GM19239 (cell line): Measurements from ENCODE around the gene SLC44A5.
"Not testable (repeated sequence)": the region's sequence is repeated elsewhere in the genome, so short reads cannot be mapped to it uniquely, and the experiment has no call there.

Experiments used
- DNase-seq: peaks from one replicate; pipeline ENCODE4 v3.0.0; 2011; ENCODE audit warnings: low spot score; ENCODE audit not compliant: insufficient read length
- FAIRE-seq: peaks from 2 replicates; lab custom pipeline; 2011; peaks lifted over from hg19 to GRCh38; lab: Jason Lieb, UNC

Gene SLC44A5

DNA sequence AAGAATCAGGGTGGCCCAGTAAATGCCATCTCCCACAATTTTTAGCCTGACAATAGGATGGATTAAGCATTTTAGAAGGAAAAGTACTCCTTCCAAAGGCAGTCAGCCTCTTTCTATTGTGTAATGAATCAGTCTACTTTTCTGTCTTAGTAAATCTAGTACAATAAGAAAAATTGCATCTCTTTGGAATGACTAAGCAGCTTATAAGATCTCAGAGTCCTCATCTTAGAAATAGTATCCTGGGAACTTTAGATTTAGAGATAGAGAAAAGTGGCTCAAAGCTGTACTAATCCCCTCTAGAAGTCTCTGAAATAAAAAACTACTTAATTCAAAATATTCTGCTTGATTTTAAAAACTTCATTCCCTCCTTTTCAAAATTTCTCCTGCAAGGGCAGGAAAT, 81.4 kb downstream of the SLC44A5 start:
- no peak for FAIRE-seq
- no peak for DNase-seq

DNA sequence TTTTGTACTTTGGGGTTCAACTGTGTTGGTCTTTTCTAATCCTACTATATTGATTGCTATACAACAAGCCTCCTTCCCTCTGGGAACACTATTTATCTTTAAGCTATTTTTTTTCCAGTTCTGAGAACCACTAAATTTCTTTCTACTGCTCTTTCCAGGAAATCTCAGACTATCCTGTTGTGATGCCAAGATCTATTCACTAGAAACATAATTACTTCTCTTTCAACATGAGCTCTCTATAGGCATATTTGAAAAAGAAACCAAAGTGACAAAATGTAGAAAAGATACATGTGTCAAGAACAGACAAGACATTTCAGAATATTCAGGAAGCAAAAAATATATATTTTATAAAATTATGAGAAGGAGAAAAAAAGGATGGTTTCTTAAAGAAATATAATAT, 82.9 kb downstream of the SLC44A5 start:
- no peak for FAIRE-seq
- DNase-seq, result no peak

GRCh38 chr1:75522389-75522788, 88.5 kb downstream of the SLC44A5 start:
- DNase-seq (no peak), FAIRE-seq (no peak)

DNA sequence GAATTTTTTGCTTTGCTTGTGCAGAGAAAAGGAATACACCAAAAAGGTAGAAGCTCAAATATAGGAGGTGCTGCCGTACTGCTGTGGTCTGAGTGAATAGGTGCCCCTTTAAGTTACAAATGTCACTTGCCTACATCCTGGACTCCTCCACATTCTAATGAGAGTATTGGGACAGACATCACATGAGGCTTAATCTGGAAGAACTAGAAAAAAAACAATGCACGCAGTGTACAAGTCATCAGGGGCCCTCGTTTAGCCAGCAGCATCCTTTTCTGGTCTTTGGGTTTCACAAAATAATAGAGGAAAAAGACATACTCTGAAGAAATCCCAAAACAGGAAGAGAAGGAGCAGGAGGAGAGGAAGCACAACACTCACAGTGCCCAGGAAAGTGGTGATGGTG, 89.3 kb downstream of the SLC44A5 start:
- DNase-seq, result no peak
- FAIRE-seq, result no peak

DNA sequence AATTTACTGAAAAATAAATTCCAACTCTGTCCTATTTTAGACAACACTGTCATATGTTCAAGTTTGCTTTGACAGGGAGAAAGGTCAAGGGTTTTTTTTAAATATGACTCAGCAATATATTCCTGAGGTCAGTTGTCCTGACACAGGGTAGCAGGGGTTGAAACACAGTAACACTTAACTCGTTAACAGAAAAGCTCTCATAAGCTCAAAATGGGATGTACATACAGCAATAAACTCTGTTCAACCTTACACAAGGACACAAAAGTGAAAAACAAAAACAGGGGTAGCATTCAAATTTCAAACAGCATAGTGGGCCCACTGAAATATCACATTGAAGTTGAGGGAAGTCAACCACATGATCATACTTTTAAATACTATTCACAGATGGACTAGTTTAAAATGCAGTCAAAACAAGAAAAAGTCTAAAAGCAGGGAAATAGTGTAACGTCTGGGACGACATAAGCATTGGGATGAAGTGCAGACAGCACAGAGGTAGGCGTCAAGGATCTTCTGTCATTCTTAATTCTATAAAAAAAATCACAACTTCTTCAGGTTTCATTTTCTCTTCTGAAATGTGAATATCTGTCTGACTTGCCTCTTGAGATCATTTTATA, 89.9 kb downstream of the SLC44A5 start:
- no peak for FAIRE-seq
- no peak for DNase-seq

DNA sequence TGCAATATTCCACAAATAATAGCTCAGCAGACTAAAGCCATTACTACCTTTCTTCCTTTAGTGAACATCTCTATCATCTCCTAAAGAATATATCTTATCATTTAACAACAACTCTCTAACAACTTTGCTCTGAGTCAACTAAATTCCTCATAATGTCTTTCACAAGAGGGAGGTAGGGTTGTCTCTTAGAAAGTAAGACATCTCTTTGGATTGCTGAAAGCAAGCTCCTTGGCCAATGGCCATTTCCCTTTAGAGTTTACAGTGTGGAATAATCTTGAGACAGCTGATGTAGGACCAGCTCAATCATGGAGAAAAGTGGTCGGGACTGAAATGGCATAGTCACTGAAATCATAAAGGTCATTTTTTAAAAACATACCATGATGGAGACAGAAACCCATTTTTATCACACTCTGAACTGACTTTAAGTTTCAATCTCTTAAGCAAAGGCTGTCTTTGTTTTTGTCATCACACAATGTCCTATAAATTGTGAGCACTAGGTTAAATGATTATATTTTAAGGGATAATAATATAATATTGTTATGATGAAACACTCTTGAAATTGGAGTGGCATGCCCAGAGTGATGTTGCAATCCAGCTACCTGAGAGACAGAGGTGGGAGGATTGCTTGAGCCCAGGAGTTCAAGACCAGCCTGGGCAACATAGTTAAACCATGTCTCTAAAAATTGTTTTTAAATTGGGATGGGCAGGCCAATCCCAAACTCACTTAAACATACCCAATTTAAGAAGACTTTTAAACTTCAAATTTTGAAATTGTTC, 91.1 kb downstream of the SLC44A5 start:
- FAIRE-seq (no peak), DNase-seq (no peak)

DNA sequence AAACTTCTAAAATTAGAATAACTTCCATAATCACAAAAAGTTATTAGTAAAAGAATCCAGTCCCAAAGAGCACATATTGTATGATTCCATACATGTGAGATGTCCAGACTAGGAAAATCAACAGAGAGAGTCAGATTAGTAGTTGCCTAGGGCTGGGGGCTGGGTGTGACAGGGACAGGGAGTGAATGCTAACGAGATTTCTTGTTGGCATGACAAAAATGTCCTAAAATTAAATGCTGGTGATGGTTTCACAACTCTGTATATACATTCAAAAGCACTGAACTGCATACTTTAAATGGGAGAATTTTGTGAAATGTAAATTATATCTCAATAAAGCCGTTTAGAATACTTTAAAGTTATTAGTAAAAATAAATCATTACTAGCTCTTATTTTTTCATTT, 92.2 kb downstream of the SLC44A5 start:
- no peak for FAIRE-seq

DNA sequence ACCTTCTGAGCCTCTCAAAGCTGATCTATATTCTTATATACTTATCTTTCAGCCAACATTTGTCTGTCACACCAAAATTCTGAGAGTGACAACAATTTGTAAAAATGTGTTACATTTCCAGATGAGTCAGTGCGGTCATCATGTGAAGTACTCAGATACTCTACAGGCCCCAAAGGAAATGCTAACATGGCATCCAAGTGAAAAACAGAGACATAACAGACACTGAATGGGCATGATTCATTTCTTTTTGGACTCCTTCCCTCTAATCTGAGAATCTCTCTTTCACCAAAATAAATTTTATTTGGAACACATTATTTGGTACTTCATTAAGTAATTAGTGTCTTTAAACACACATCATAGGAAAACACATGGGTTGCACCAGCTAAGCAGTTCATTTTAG, 96.6 kb downstream of the SLC44A5 start:
- FAIRE-seq (no peak), DNase-seq (no peak)

More for the DNA sequence above, 92.2 kb downstream of the SLC44A5 start:
- no peak for DNase-seq

DNA sequence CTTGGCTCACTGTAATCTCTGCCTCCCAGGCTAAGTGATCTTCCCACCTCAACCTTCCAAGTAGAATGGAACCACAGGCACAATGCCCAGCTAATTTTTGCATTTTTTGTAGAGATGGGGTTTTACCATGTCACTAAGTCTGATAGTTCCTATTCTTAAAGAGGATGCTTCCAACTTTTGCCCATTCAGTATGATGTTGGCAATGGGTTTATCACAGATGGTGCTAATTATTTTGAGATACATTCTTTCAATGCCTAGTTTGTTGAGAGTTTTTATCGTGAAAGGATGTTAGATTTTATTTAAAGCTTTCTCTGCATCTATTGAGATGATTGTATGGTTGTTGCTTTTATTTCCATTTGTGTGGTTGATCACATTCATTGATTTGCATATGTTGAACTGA, 103.9 kb downstream of the SLC44A5 start:
- FAIRE-seq, result no peak

GRCh38 chr1:75503221-75503974, 107.5 kb downstream of the SLC44A5 start:
- FAIRE-seq (no peak), DNase-seq (no peak)

More for the DNA sequence above, 103.9 kb downstream of the SLC44A5 start:
- no peak for DNase-seq

- DNase-seq (no peak), FAIRE-seq (no peak)
Measured at GRCh38 chr1:75502776-75503175, 108.1 kb downstream of the SLC44A5 start.

GRCh38 chr1:75501577-75502295, 109.2 kb downstream of the SLC44A5 start:
- no peak for FAIRE-seq
- DNase-seq, result no peak

- FAIRE-seq (no peak), DNase-seq (no peak)
Measured at GRCh38 chr1:75492011-75492410, 118.9 kb downstream of the SLC44A5 start.

GRCh38 chr1:75487399-75487798, 123.5 kb downstream of the SLC44A5 start:
- DNase-seq (no peak), FAIRE-seq (no peak)

DNA sequence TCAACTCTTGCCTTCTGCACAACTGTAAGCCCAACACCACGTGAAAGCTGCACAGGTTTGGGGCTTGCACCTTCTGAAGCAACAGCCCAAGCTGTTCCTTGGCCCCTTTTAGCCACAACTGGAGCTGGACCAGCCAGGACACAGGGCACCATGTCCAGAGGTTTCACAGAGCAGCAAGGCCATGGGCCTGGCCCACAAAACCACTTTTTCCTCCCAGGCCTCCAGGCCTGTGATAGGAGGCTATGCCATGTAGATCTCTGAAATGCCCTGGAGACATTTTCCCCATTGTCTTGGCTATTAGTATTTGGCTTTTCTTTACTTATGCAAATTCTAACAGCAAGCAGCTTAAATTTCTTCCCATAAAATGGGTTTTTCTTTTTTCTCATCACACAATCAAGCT, 126.1 kb downstream of the SLC44A5 start:
- FAIRE-seq (no peak), DNase-seq (no peak)

DNA sequence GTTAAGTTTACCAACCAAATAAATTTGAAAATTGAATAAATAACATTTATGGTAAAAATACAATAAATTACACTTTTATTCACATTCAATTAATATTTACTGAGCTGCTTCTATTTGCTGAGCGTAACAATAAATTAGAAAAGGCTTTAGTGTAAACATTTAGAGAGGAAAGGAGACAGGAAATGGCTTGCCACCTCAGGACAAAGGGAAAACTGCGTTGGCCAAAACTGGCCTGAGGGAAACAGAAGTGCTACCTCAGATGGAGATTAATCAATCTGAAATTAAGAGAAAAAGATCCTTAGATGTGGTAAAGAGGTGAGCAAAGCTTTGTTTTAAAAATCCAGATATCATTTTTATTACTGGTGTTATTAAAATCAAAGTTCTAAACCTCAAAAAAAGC, 128.0 kb downstream of the SLC44A5 start:
- no peak for FAIRE-seq
- no peak for DNase-seq

DNA sequence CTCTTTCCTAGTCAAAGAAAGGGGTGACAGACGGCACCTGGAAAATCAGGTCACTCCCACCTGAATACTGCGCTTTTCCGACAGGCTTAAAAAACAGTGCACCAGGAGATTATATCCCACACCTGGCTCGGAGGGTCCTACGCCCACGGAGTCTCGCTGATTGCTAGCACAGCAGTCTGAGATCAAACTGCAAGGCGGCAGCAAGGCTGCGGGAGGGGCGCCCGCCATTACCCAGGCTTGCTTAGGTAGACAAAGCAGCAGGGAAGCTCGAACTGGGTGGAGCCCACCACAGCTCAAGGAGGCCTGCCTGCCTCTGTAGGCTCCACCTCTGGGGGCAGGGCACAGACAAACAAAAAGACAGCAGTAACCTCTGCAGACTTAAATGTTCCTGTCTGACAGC, 134.4 kb downstream of the SLC44A5 start:
- DNase-seq, FAIRE-seq: not testable (repeated sequence)

DNA sequence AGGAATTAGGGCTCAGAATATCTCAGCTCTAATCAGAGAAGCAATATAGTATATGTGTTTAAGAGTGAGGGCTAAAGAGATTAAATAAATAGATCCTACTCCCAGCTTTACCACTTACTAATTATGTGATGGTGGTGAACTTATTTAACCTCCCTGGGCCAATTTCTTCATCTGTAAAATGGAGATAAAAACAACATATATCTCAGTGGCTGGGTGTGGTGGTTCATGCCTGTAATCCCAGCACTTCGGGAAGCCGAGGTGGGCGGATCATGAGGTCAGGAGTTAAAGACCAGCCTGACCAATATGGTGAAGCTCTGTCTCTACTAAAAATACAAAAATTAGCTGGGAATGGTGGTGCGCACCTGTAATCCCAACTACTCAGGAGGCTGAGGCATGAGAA, 135.2 kb downstream of the SLC44A5 start:
- FAIRE-seq (no peak), DNase-seq (no peak)

DNA sequence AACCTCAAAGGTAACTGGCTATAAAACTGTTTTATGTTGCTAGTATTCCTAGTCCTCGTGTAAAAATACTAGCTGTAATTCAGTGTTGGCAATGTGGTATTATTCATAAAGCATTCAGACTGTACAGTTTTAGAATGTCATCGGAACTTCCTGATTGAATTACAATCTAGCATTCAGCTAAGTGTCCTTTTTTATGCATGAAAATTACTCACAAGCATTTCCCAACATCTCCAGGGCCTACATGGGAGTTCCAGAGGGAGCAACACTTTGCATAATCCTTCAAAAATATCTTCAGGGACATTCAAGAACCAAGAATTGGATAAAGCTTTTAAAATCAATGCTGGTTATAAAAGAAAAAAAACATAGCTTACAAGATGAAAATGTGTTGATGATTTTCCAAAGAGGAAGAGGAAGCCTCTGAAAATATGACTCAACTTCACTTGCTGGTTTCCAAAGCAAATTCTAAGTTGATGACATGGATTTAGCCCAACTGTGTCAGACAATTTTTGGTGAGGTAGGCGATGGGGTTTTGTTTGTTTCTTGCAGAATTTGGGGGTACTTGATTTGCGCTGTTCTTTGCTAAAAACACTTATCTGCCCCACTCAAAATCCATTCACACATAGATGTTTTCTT, 137.8 kb downstream of the SLC44A5 start:
- FAIRE-seq (no peak), DNase-seq (no peak)
